IPS DF 4.7 (cell line): Measurements from ENCODE around the gene CLCN7.

Experiments
- DNase-seq: peaks from one replicate; pipeline ENCODE4 v3.0.0-alpha.2; 2013; ENCODE audit warnings: low spot score; ENCODE audit errors: extremely low read depth

CLCN7 gene

GRCh38 chr16:1474796-1475551 is at the start of gene CLCN7:
Gene CLCN7 (minus strand): TSS chr16:1475028. CDS start chr16:1474974, 54 bp downstream.
- no peak for DNase-seq

- DNase-seq: no peak
Observed at GRCh38 chr16:1524366-1524765, 49.5 kb upstream of the CLCN7 start.

- no peak for DNase-seq
Observed at GRCh38 chr16:1523581-1524245, 48.9 kb upstream of the CLCN7 start.

- no peak for DNase-seq
Observed at GRCh38 chr16:1520461-1520860, 45.6 kb upstream of the CLCN7 start.

GRCh38 chr16:1519831-1520230 is 45.0 kb upstream of the CLCN7 start:
- no peak for DNase-seq

- no peak for DNase-seq
Observed at GRCh38 chr16:1518626-1519135, 43.9 kb upstream of the CLCN7 start.

- no peak for DNase-seq
Observed at GRCh38 chr16:1514507-1514906, 39.7 kb upstream of the CLCN7 start.

GRCh38 chr16:1512774-1513173 is 37.9 kb upstream of the CLCN7 start:
- no peak for DNase-seq

- DNase-seq: no peak
Observed at GRCh38 chr16:1511662-1512569, 37.1 kb upstream of the CLCN7 start.

- no peak for DNase-seq
Observed at GRCh38 chr16:1510941-1511351, 36.1 kb upstream of the CLCN7 start.

GRCh38 chr16:1510272-1510671 is 35.4 kb upstream of the CLCN7 start:
- DNase-seq: no peak

GRCh38 chr16:1509307-1510221 is 34.7 kb upstream of the CLCN7 start:
- no peak for DNase-seq

- DNase-seq: no peak
Observed at GRCh38 chr16:1508494-1509187, 33.8 kb upstream of the CLCN7 start.

GRCh38 chr16:1506494-1507213 is 31.8 kb upstream of the CLCN7 start:
- DNase-seq: no peak

- no peak for DNase-seq
Observed at GRCh38 chr16:1505912-1506311, 31.1 kb upstream of the CLCN7 start.

GRCh38 chr16:1505073-1505844 is 30.4 kb upstream of the CLCN7 start:
- no peak for DNase-seq

GRCh38 chr16:1503110-1503955 is 28.5 kb upstream of the CLCN7 start:
- no peak for DNase-seq
